ENCODE measurements around the gene EIF3L. TPM values are rescaled to one million over a fixed set of nuclear protein-coding genes. Genes with fewer than 3 reads are reported as not detected.

Gene EIF3L
- total and polyA plus RNA-seq, 9 of the 15 experiments (the other 6 are each of a cell fraction or from before 2014, with no cell fraction given) = 257 to 699 (median 368) TPM

GRCh38 chr22:37904572-37905533 is 55.6 kb downstream of the EIF3L start (continued):
- TF ChIP-seq MYNN (IDR thresholded peaks at IDR 0.05) (no peak), MYNN (CRISPR knock-in tag; IDR thresholded peaks at IDR 0.05) (no peak), ZBTB7A (IDR thresholded peaks at IDR 0.05; ENCODE audit: borderline replicate concordance, control insufficient read depth, low read depth, low read length) (peak; percentile 95), ATF1 (CRISPR knock-in tag; IDR thresholded peaks at IDR 0.05) (no peak), ATF1 (tag; IDR thresholded peaks at IDR 0.05) (peak; percentile 34), FIP1L1 (IDR thresholded peaks at IDR 0.05; ENCODE audit: low read depth, low read length, poor library complexity, severe bottlenecking) (no peak), ARID1B (IDR thresholded peaks at IDR 0.05) (peak; percentile 70), ZNF282 (CRISPR knock-in tag; IDR thresholded peaks at IDR 0.05) (no peak; the same call in 1 of the 2 replicates), TFE3 (CRISPR knock-in tag; IDR thresholded peaks at IDR 0.05) (peak; percentile 84), TAL1 (IDR thresholded peaks at IDR 0.05) (peak; percentile 46), CEBPG (CRISPR knock-in tag; IDR thresholded peaks at IDR 0.05) (peak; percentile 94), CEBPG (tag; conservative IDR thresholded peaks at IDR 0.05 in 1 of 2, IDR thresholded peaks at IDR 0.05 in 1 of 2) (peak; percentile 51 to 97), AFF4 (CRISPR knock-in tag; IDR thresholded peaks at IDR 0.05) (no peak), ZNF584 (CRISPR knock-in tag; IDR thresholded peaks at IDR 0.05; ENCODE audit: low read depth) (peak; percentile 93), IRF9 (tag; IDR thresholded peaks at IDR 0.05) (peak; percentile 9; the same call in 1 of the 2 replicates), ZNF592 (IDR thresholded peaks at IDR 0.05) (peak; percentile 61), LCOR (CRISPR knock-in tag; IDR thresholded peaks at IDR 0.05) (peak; percentile 58; the same call in 1 of the 2 replicates)

Data from K562 (cell line).